Erythroblast (primary cell): ENCODE data around the gene MEI1.
A peak's percentile ranks its signal among the peaks of the same experiment; 100 is the strongest.
"Not testable (repeated sequence)": the region's sequence is repeated elsewhere in the genome, so short reads cannot be mapped to it uniquely, and the experiment has no call there.

ENCODE experiments used
- DNase-seq, 2 experiments: peaks; one replicate each; lab custom pipeline; 2025; lab: John Stamatoyannopoulos, UW
- GATA1 ChIP-seq: IDR thresholded peaks from 2 replicates; pipeline ENCODE4 v1.6.1; 2011; ENCODE audit warnings: low read depth, mild to moderate bottlenecking, control low read depth, low read length, moderate library complexity
- POLR2A ChIP-seq: IDR thresholded peaks from 2 replicates; pipeline ENCODE4 v1.6.1; 2011; ENCODE audit warnings: mild to moderate bottlenecking, low read length

MEI1 gene

GRCh38 chr22:41664951-41665350 is 34.4 kb upstream of the MEI1 start:
- DNase-seq, result no peak
- no peak for TF ChIP-seq GATA1
- no peak for TF ChIP-seq POLR2A

- TF ChIP-seq POLR2A, result no peak
- no peak for TF ChIP-seq GATA1
- no peak for DNase-seq
Observed at GRCh38 chr22:41668971-41669911, 30.1 kb upstream of the MEI1 start.

- not testable (repeated sequence) for DNase-seq
Observed at GRCh38 chr22:41672096-41672495, 27.2 kb upstream of the MEI1 start.

- TF ChIP-seq POLR2A (no peak), GATA1 (no peak)
- DNase-seq, result peak in 1 of 2 experiments; percentile 14
Observed at GRCh38 chr22:41672780-41673509, 26.4 kb upstream of the MEI1 start.

GRCh38 chr22:41674846-41675340 is 24.4 kb upstream of the MEI1 start:
- TF ChIP-seq POLR2A (no peak), GATA1 (no peak)
- no peak for DNase-seq

GRCh38 chr22:41676134-41676533 is 23.2 kb upstream of the MEI1 start:
- TF ChIP-seq GATA1, result no peak
- no peak for TF ChIP-seq POLR2A
- DNase-seq, result no peak

GRCh38 chr22:41681616-41682015 is 17.7 kb upstream of the MEI1 start:
- TF ChIP-seq POLR2A (no peak), GATA1 (no peak)
- DNase-seq, result peak; percentile 48 to 71

GRCh38 chr22:41682033-41682807 is 17.1 kb upstream of the MEI1 start:
- TF ChIP-seq POLR2A (peak; percentile 78), GATA1 (no peak)

GRCh38 chr22:41683052-41683451 is 16.3 kb upstream of the MEI1 start:
- TF ChIP-seq GATA1, result no peak
- TF ChIP-seq POLR2A, result no peak
- no peak for DNase-seq

More at GRCh38 chr22:41682033-41682807, 17.1 kb upstream of the MEI1 start:
- DNase-seq, result peak; percentile 93 to 94

GRCh38 chr22:41683616-41684015 is 15.7 kb upstream of the MEI1 start:
- TF ChIP-seq GATA1 (no peak), POLR2A (no peak)
- DNase-seq, result no peak

GRCh38 chr22:41684194-41684593 is 15.1 kb upstream of the MEI1 start:
- TF ChIP-seq GATA1 (no peak), POLR2A (no peak)
- DNase-seq, result no peak

- not testable (repeated sequence) for DNase-seq
Observed at GRCh38 chr22:41686890-41687289, 12.4 kb upstream of the MEI1 start.

- peak; percentile 61 to 63 for DNase-seq
- no peak for TF ChIP-seq GATA1
- TF ChIP-seq POLR2A, result no peak
Observed at GRCh38 chr22:41687901-41688364, 11.4 kb upstream of the MEI1 start.

- peak; percentile 93 to 94 for DNase-seq
- TF ChIP-seq GATA1 (no peak), POLR2A (peak; percentile 86)
Observed at GRCh38 chr22:41688365-41689211, 10.7 kb upstream of the MEI1 start, which contains the start of gene SNU13. Gene SNU13, minus strand, starts transcription at chr22:41688867. Its CDS starts 71 bp downstream, at chr22:41688796.
